ES-I3 (cell line): ENCODE results near the gene DRGX.

Source experiments
- H3K36me3 ChIP-seq: 2 replicates; pipeline ENCODE4 v1.6.1; 2013; ENCODE audit warnings: mild to moderate bottlenecking, low read length, control low read depth, moderate library complexity; ENCODE audit not compliant: insufficient read depth
- H3K4me1 ChIP-seq: 2 replicates; pipeline ENCODE4 v1.6.1; 2013; ENCODE audit warnings: mild to moderate bottlenecking, control low read depth, low read length; ENCODE audit not compliant: insufficient read depth
- H3K9ac ChIP-seq: 2 replicates; pipeline ENCODE4 v1.6.1; 2013; ENCODE audit warnings: low read depth, mild to moderate bottlenecking, low read length, moderate library complexity
- H3K9me3 ChIP-seq: 2 replicates; pipeline ENCODE4 v1.6.1; 2013; ENCODE audit warnings: mild to moderate bottlenecking, low read length, moderate library complexity; ENCODE audit not compliant: control insufficient read depth, insufficient read depth

Gene DRGX

GRCh38 chr10:49397036-49397999 lies 1.4 kb upstream of the DRGX start:
- H3K9me3 ChIP-seq, result no peaks in the 10 kb centered on the region

DNA sequence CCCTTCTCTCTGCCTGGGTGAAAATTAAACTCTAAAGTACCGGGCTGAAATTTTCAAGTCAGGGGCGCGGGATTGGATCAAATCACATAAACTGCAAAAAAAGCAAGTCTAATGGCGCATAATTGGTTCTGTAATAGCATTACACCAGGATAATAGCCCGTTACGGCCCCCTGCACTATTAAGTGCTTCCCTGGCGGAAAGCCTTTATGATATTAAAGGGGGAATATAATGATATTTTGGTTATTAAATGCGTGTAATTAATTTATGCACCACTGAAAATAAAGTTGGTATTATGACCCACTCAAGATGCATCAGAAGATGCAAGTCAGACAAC lies 744 bp upstream of the DRGX start:
- Histone ChIP-seq H3K4me1 (no peaks in the 10 kb centered on the region), H3K9me3 (no peaks in the 10 kb centered on the region), H3K9ac (no peak overlapping the region; the same call in 1 of the 2 replicates), H3K36me3 (no peaks in the 10 kb centered on the region)

More at GRCh38 chr10:49397036-49397999, 1.4 kb upstream of the DRGX start:
- Histone ChIP-seq H3K9ac (peak overlapping the region; percentile 33; the same call in 1 of the 2 replicates), H3K4me1 (no peaks in the 10 kb centered on the region), H3K36me3 (no peaks in the 10 kb centered on the region)

GRCh38 chr10:49394933-49395740 lies 752 bp downstream of the DRGX start:
- H3K36me3 ChIP-seq, result no peaks in the 10 kb centered on the region
- H3K9me3 ChIP-seq, result no peaks in the 10 kb centered on the region
- peak overlapping the region; percentile 47; the same call in 1 of the 2 replicates for H3K9ac ChIP-seq
- H3K4me1 ChIP-seq, result no peaks in the 10 kb centered on the region

DNA sequence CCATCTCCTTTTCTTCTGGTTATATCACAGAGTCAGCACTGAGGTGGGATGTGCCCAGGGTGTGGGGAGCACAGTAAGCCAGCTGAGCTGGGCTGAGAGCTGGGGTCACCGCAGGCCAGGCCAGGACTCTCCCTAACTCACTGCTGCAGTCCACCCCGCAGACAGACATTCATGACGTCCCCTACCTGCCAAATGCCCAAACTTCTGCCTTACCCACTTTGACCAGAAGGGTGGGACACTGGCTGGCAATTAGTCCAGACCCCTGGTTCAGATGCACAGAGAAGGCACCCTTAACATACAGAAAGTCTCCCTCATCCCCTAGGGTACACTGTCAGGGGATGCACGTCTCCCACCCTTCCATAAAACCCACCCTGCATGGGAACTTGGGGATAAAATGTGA lies 2.1 kb downstream of the DRGX start:
- no peaks in the 10 kb centered on the region for H3K9me3 ChIP-seq
- H3K36me3 ChIP-seq, result no peaks in the 10 kb centered on the region

DNA sequence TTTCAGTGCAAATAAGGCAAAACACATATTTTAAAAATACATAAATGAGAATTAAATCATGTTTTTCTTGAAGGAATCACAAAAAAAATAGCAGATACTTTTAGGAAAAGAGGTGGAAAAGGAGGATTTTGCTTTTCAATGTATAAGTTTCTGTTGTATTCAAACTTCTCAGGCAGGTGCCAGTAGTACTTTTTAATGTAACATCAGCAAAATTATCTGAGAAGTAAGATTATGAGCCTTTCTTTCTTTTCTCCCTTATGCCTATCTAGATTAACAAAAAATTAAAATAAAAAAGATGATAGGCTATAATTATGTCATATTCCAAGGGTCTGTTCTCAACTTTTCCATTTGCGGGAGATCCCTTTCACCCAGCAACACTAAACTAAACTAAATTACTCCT lies 2.6 kb downstream of the DRGX start:
- H3K9me3 ChIP-seq, result no peaks in the 10 kb centered on the region
- H3K9ac ChIP-seq, result no peak overlapping the region
- no peaks in the 10 kb centered on the region for H3K36me3 ChIP-seq
- H3K4me1 ChIP-seq, result no peaks in the 10 kb centered on the region

More for the DNA sequence above, 2.1 kb downstream of the DRGX start:
- Histone ChIP-seq H3K4me1 (no peaks in the 10 kb centered on the region), H3K9ac (no peak overlapping the region)

- Histone ChIP-seq H3K9ac (no peak overlapping the region), H3K4me1 (no peaks in the 10 kb centered on the region)
Measured at GRCh38 chr10:49389361-49389933, 6.4 kb downstream of the DRGX start.

GRCh38 chr10:49388161-49388560 lies 7.7 kb downstream of the DRGX start:
- no peak overlapping the region for H3K9ac ChIP-seq
- H3K4me1 ChIP-seq, result no peaks in the 10 kb centered on the region
- H3K9me3 ChIP-seq, result no peaks in the 10 kb centered on the region
- H3K36me3 ChIP-seq, result no peaks in the 10 kb centered on the region

More at GRCh38 chr10:49389361-49389933, 6.4 kb downstream of the DRGX start:
- no peaks in the 10 kb centered on the region for H3K36me3 ChIP-seq
- H3K9me3 ChIP-seq, result no peaks in the 10 kb centered on the region

- Histone ChIP-seq H3K36me3 (no peaks in the 10 kb centered on the region), H3K9ac (no peak overlapping the region), H3K4me1 (no peaks in the 10 kb centered on the region), H3K9me3 (no peaks in the 10 kb centered on the region)
Measured at GRCh38 chr10:49387071-49387470, 8.8 kb downstream of the DRGX start.

DNA sequence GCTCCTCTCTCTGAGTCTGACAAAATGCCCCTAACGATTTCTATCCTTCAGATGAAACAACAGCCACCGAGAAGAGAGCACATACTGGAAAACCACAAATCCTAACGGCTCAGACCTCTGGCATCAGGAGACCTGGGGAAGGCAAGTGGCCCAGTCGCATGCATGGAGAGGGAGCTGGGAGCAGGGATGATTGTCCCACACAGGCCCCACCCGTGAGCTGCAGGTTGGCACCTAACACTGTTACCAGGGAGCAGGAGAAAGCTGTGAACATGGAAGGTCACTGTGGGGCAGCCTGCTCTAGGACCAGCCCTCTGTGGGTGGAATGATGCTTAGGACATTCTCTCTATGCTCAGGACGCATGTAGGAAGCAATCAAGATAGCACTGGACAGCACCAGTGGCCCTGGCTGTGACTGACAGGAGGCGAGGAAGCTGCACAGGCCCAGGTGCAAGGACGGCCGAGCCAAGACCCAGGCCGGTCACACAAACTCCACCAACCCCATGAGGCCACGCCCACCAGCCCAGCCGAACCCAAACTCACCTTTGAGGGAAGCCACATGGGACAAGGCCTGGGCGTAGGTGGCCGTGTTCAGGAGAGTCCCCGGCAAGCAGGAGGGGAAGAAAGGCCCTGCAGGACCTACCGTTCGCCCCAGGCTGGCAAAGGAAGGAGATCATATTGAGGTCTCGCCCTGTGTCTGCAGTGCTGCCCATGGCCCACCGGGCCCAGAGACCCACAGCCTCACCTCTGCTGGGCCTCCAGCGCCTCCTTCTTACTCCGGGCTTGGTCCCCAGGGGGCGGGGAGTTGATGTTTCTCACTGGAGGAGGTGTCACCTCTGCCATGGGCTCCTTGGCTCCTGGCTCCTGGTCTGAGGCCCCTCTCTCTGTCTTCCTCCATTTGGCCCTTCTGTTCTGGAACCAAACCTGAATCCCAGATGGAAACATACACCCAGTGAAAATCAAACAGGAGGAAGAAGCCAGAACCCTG lies 9.7 kb downstream of the DRGX start:
- H3K4me1 ChIP-seq, result no peaks in the 10 kb centered on the region
- no peaks in the 10 kb centered on the region for H3K9me3 ChIP-seq
- no peaks in the 10 kb centered on the region for H3K36me3 ChIP-seq
- H3K9ac ChIP-seq, result no peak overlapping the region

DNA sequence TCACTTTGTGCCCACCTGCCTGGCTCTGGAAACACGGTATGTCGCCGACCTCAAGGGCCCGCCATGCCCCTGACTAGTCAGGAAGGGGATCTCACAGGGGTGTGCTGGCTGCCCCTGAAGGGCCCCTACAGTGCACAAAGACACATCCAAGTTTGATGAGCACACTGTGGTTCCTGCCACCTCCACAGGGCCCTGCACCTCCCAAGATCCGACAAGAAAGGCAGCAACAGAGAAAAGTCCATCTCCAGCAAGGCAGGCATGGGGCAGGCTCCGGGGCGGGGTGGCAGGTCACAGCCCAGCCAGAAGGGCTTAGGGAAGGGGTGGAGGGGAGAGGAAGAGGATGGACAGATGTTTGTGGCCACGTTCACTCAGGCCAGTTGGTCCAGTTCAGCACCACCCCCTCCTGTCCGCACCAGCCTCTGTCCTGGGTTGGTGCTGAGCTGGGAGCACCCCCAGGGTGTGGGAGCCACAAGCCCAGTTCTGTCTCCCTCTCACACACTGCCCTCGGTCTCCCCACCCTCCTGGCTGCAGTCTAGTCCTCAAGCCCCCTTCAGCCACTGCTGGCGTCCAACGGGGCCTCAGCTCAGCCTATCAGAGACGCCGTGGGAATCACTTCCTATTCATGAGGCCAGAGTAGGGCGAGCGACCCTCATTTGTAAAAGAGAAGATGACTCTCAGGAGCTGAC lies 11.5 kb downstream of the DRGX start:
- H3K4me1 ChIP-seq, result no peaks in the 10 kb centered on the region
- no peaks in the 10 kb centered on the region for H3K36me3 ChIP-seq
- no peak overlapping the region for H3K9ac ChIP-seq
- H3K9me3 ChIP-seq, result no peaks in the 10 kb centered on the region

DNA sequence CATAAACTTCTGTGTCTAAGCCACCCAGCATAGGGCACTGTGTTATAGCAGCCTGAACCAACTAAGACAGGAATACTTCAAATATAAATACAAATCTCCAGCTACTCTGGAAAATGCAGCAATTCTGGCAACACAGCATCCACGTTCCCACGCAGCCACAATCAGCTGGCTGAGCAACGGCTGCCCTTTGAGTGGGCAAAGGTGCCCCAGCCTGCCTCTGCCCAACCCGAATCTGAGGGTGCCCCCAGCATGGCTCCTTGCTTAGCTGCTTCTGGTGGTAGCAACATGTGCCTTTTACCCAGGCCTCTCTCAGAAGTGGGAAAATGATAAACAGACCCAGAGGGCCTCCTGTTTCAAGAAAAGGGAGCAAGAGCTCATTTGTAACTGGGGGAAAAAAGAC lies 12.0 kb downstream of the DRGX start:
- no peaks in the 10 kb centered on the region for H3K9me3 ChIP-seq
- H3K4me1 ChIP-seq, result no peaks in the 10 kb centered on the region
- H3K9ac ChIP-seq, result no peak overlapping the region
- H3K36me3 ChIP-seq, result no peaks in the 10 kb centered on the region

- Histone ChIP-seq H3K9me3 (no peaks in the 10 kb centered on the region), H3K9ac (no peak overlapping the region), H3K36me3 (no peaks in the 10 kb centered on the region), H3K4me1 (no peaks in the 10 kb centered on the region)
Measured at GRCh38 chr10:49382826-49383225, 13.1 kb downstream of the DRGX start.

- Histone ChIP-seq H3K9ac (no peak overlapping the region), H3K36me3 (no peaks in the 10 kb centered on the region), H3K9me3 (no peaks in the 10 kb centered on the region), H3K4me1 (no peaks in the 10 kb centered on the region)
Measured at GRCh38 chr10:49382226-49382625, 13.7 kb downstream of the DRGX start.
